IMR-90 (cell line): ENCODE results near the gene GRIA4. TPM values are rescaled to one million over a fixed set of nuclear protein-coding genes. Genes with fewer than 3 reads are reported as not detected.

Experiments
- ATAC-seq: fragments of 200-7000 bp; cut with Tn5 transposase; 2 replicates; pipeline ENCODE4 v1.9.1; 2020; ENCODE audit warnings: low read depth, mild to moderate bottlenecking, moderate library complexity
- BruUV-seq: library from RNA; stranded (reverse); fragments of 400-500 nt; replicated peaks from 2 replicates; lab custom pipeline; 2021; lab: Mats Ljungman, UMichigan
- CTCF ChIA-PET: fragments of 300-600 bp; formaldehyde crosslinking; extraction: SDS; loops from one replicate; lab custom pipeline; 2021; ENCODE audit warnings: antibody characterized with exemption; lab: Yijun Ruan, JAX
- POLR2A ChIA-PET: fragments of 300-600 bp; sonication (Branson Sonifier 250); formaldehyde crosslinking; loops from one replicate; lab custom pipeline; 2022; ENCODE audit warnings: antibody characterized with exemption; ENCODE audit not compliant: unreplicated experiment; lab: Charles Lee
- DNase-seq: peaks from one replicate; pipeline ENCODE4 v3.0.0; 2013
- H2AFZ ChIP-seq: replicated peaks from 2 replicates; pipeline ENCODE3; 2013; ENCODE audit warnings: low read length, mild to moderate bottlenecking; ENCODE audit not compliant: poor library complexity
- H2AK5ac ChIP-seq: 2 replicates; pipeline ENCODE4 v1.6.1; 2013; ENCODE audit warnings: low read depth, low read length, inconsistent platforms
- H2AK9ac ChIP-seq: replicated peaks from 2 replicates; pipeline ENCODE3; 2013; ENCODE audit warnings: mild to moderate bottlenecking, low read depth, low read length, moderate library complexity; ENCODE audit not compliant: poor library complexity
- H2BK120ac ChIP-seq: 2 replicates; pipeline ENCODE4 v1.6.1; 2013; ENCODE audit warnings: low read depth, low read length, inconsistent platforms
- H2BK15ac ChIP-seq: 3 replicates; pipeline ENCODE4 v1.6.1; 2013; ENCODE audit warnings: low read depth, low read length, inconsistent platforms
- H2BK20ac ChIP-seq: 2 replicates; pipeline ENCODE4 v1.6.1; 2013; ENCODE audit warnings: low read depth, mild to moderate bottlenecking, inconsistent platforms, low read length, moderate library complexity
- H2BK5ac ChIP-seq: 2 replicates; pipeline ENCODE4 v1.6.1; 2013; ENCODE audit warnings: mild to moderate bottlenecking, low read depth, low read length, inconsistent platforms; ENCODE audit not compliant: poor library complexity, severe bottlenecking
- H3K14ac ChIP-seq: replicated peaks from 2 replicates; pipeline ENCODE4 v1.6.1; 2013; ENCODE audit warnings: low read depth, low read length, inconsistent platforms
- H3K18ac ChIP-seq: 2 replicates; pipeline ENCODE4 v1.6.1; 2013; ENCODE audit warnings: low read depth, low read length, control low read depth
- H3K23ac ChIP-seq: 2 replicates; pipeline ENCODE4 v1.6.1; 2013; ENCODE audit warnings: low read depth, low read length, inconsistent platforms
- H3K27ac ChIP-seq: 2 replicates; pipeline ENCODE4 v1.5.1; 2013; ENCODE audit warnings: mild to moderate bottlenecking, control low read depth, low read length; ENCODE audit not compliant: insufficient read depth
- H3K27me3 ChIP-seq: 2 replicates; pipeline ENCODE4 v1.6.1; 2013; ENCODE audit warnings: low read length; ENCODE audit not compliant: control insufficient read depth, insufficient read depth
- H3K36me3 ChIP-seq: 2 replicates; pipeline ENCODE4 v1.6.1; 2013; ENCODE audit warnings: low read length, mixed read lengths; ENCODE audit not compliant: control insufficient read depth, insufficient read depth
- H3K4ac ChIP-seq: 2 replicates; pipeline ENCODE4 v1.6.1; 2013; ENCODE audit warnings: low read depth, low read length, inconsistent platforms
- H3K4me1 ChIP-seq: 2 replicates; pipeline ENCODE4 v1.6.1; 2013; ENCODE audit warnings: low read length, mixed read lengths; ENCODE audit not compliant: control insufficient read depth, insufficient read depth
- H3K4me2 ChIP-seq: 2 replicates; pipeline ENCODE4 v1.6.1; 2013; ENCODE audit warnings: low read depth, mild to moderate bottlenecking, control low read depth, low read length, moderate library complexity
- H3K4me3 ChIP-seq: 2 replicates; pipeline ENCODE4 v1.5.1; 2013; ENCODE audit warnings: low read depth, mild to moderate bottlenecking, control low read depth, low read length, moderate library complexity; ENCODE audit not compliant: insufficient read depth
- H3K56ac ChIP-seq: 2 replicates; pipeline ENCODE4 v1.6.1; 2013; ENCODE audit warnings: low read length, inconsistent platforms; ENCODE audit not compliant: insufficient read depth; ENCODE audit errors: extremely low read depth
- H3K79me1 ChIP-seq, 2 experiments: 2 replicates each; pipeline ENCODE4 v1.6.1; 2013; ENCODE audit warnings: low read length in 2 of 2, inconsistent platforms in 1 of 2, low read depth in 1 of 2
- H3K9ac ChIP-seq: 2 replicates; pipeline ENCODE4 v1.6.1; 2013; ENCODE audit warnings: low read depth, low read length, control low read depth
- H3K9me1 ChIP-seq: 2 replicates; pipeline ENCODE4 v1.6.1; 2013; ENCODE audit warnings: low read length, inconsistent platforms; ENCODE audit not compliant: insufficient read depth
- H3K9me3 ChIP-seq: 2 replicates; pipeline ENCODE4 v1.6.1; 2013; ENCODE audit warnings: low read length; ENCODE audit not compliant: control insufficient read depth, insufficient read depth
- H4K20me1 ChIP-seq: 2 replicates; pipeline ENCODE4 v1.6.1; 2013; ENCODE audit warnings: low read length, inconsistent platforms; ENCODE audit not compliant: insufficient read depth
- H4K5ac ChIP-seq: 2 replicates; pipeline ENCODE4 v1.6.1; 2013; ENCODE audit warnings: mild to moderate bottlenecking, low read depth, low read length, control low read depth
- H4K8ac ChIP-seq, 2 experiments: 2 replicates each; pipeline ENCODE4 v1.6.1; 2013; ENCODE audit warnings: low read depth in 2 of 2, low read length in 2 of 2, control low read depth in 1 of 2, inconsistent platforms in 1 of 2
- H4K91ac ChIP-seq: 2 replicates; pipeline ENCODE4 v1.6.1; 2013; ENCODE audit warnings: low read depth, low read length, inconsistent platforms; ENCODE audit not compliant: insufficient read depth
- CEBPB ChIP-seq: IDR thresholded peaks from 2 replicates; pipeline ENCODE4 v1.6.1; 2012; ENCODE audit warnings: low read depth, low read length, improper control_type of control experiment
- CHD1 ChIP-seq: IDR thresholded peaks from 2 replicates; pipeline ENCODE4 v1.6.1; 2012; ENCODE audit warnings: low read depth, low read length, improper control_type of control experiment
- NFE2L2 ChIP-seq: fragments of 150-350 bp; IDR thresholded peaks from 2 replicates; pipeline ENCODE4 v1.6.1; 2016; ENCODE audit warnings: low read depth, mild to moderate bottlenecking, low read length
- POLR2A ChIP-seq: IDR thresholded peaks from 2 replicates; pipeline ENCODE4 v1.6.1; 2012; ENCODE audit warnings: mild to moderate bottlenecking, low read depth, low read length
- RAD21 ChIP-seq: IDR thresholded peaks from 2 replicates; pipeline ENCODE4 v1.6.1; 2012; ENCODE audit warnings: low read length, improper control_type of control experiment
- RFX5 ChIP-seq: IDR thresholded peaks from 2 replicates; pipeline ENCODE4 v1.8.0; 2012; ENCODE audit warnings: low read depth, mild to moderate bottlenecking, low read length, moderate library complexity
- USF2 ChIP-seq: fragments of 150-350 bp; IDR thresholded peaks from 2 replicates; pipeline ENCODE4 v1.6.1; 2017; ENCODE audit warnings: mild to moderate bottlenecking, antibody characterized with exemption, low read length, low read depth
- dilution Hi-C: fragments of 300-500 bp; cut with HindIII; formaldehyde crosslinking; loops from one replicate; pipeline ENCODE4 v1.14.3; 2018; ENCODE audit warnings: low sequenced_read_pairs; ENCODE audit not compliant: unreplicated experiment
- in situ Hi-C: fragments of 300-500 bp; cut with MboI; formaldehyde crosslinking; loops from 3 replicates; pipeline ENCODE4 v1.14.3; 2019; ENCODE audit warnings: low sequenced_read_pairs, inconsistent platforms, mixed read lengths
- intact Hi-C: fragments of 100-400 bp; cut with micrococcal nuclease; formaldehyde crosslinking; loops from 2 replicates; pipeline ENCODE4 v1.10.0; 2022
- polyA plus RNA-seq, 3 experiments: library from polyadenylated mRNA; depleted of rRNA; stranded (reverse); fragments of >200 nt; gene quantifications; 2 replicates each; pipeline ENCODE4 v1.2.3, GENCODE V29; 2012; ENCODE audit warnings: low replicate concordance in 1 of 3
- total RNA-seq: library from RNA; depleted of rRNA; stranded (reverse); fragments of >200 nt; gene quantifications from 2 replicates; pipeline ENCODE4 v1.2.3, GENCODE V29; 2012

GRIA4 gene
- total and polyA plus RNA-seq, 2 of the 4 experiments (the other 2 are of a cell fraction) = 0.36 to 1.0 TPM

DNA sequence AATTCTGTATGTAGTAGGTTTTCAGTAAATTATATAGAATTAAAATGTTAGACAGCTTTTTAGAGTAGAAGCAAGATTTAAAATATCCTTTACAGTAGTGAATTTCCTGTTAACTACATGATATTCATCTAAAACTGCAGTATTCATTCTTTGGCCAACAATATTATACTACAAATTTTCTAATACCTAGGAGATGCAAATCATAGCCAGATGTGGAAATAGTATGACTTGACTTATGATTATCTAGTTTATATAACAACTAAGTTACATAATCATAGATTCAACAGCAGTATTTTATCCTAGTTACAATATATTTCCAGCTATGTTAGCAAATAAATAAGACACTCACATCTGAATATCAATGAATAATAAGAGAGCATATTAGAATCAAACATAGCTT is 249.0 kb downstream of the GRIA4 start:
- H2BK5ac ChIP-seq = no peak overlapping the region
- no peak overlapping the region for H4K5ac ChIP-seq
- H2AK5ac ChIP-seq = no peak overlapping the region
- H3K9me3 ChIP-seq = no peaks in the 10 kb centered on the region
- DNase-seq (no peak), ATAC-seq (no peak)
- no peak overlapping the region for H4K8ac ChIP-seq
- no peak overlapping the region for H3K4ac ChIP-seq
- no peak overlapping the region for H3K4me3 ChIP-seq
- H3K27ac ChIP-seq = no peak overlapping the region
- no peak overlapping the region for H2AFZ ChIP-seq
- intact Hi-C loops = no loop called here
- BruUV-seq = no TSS peak
- no peak overlapping the region for H3K4me2 ChIP-seq
- no peaks in the 10 kb centered on the region for H4K20me1 ChIP-seq
- H2BK20ac ChIP-seq = no peak overlapping the region
- no peak overlapping the region for H3K56ac ChIP-seq
- CTCF ChIA-PET = interaction anchor here (0.7 kb wide), 1 partner anchor 48 kb away, joined by 3 read pairs; no protein-coding TSS in a partner anchor
- no peak overlapping the region for H3K18ac ChIP-seq
- no peak overlapping the region for H4K91ac ChIP-seq
- H3K23ac ChIP-seq = no peak overlapping the region
- no peaks in the 10 kb centered on the region for H3K36me3 ChIP-seq
- in situ Hi-C loops = loop anchor here (25.0 kb wide), 1 partner anchor 922 kb away; no protein-coding TSS in a partner anchor
- no peak overlapping the region for H2BK120ac ChIP-seq
- no peak for TF ChIP-seq RAD21
- no peak for TF ChIP-seq CEBPB
- no peak for TF ChIP-seq NFE2L2
- TF ChIP-seq RFX5 = no peak
- TF ChIP-seq POLR2A = no peak
- no peak for TF ChIP-seq CHD1
- TF ChIP-seq USF2 = no peak
- dilution Hi-C loops = no loop called here
- H3K79me1 ChIP-seq = no peaks in the 10 kb centered on the region
- no peak overlapping the region for H2BK15ac ChIP-seq
- no peaks in the 10 kb centered on the region for H3K27me3 ChIP-seq
- no peaks in the 10 kb centered on the region for H3K4me1 ChIP-seq
- no peak overlapping the region for H3K9ac ChIP-seq
- H3K14ac ChIP-seq = no peak overlapping the region
- no peaks in the 10 kb centered on the region for H3K9me1 ChIP-seq
- POLR2A ChIA-PET = no interaction called here
- H2AK9ac ChIP-seq = no peak overlapping the region
